Smooth muscle cell (in vitro differentiated cells): ENCODE measurements around the gene GNG3. TPM values are rescaled to one million over a fixed set of nuclear protein-coding genes. Genes with fewer than 3 reads are reported as not detected.

ENCODE experiments used
- DNase-seq: peaks from one replicate; lab custom pipeline; 2025; ENCODE audit not compliant: unreplicated experiment; lab: John Stamatoyannopoulos, UW
- H2AFZ ChIP-seq: fragments of 200-600 bp; sonication (generic); 2 replicates; pipeline ENCODE4 v1.6.0; 2016; ENCODE audit warnings: antibody characterized with exemption, low read depth, mild to moderate bottlenecking
- H3F3A ChIP-seq: fragments of 200-600 bp; sonication (generic); 2 replicates; pipeline ENCODE4 v1.6.0; 2017; ENCODE audit warnings: antibody characterized with exemption, low read depth
- H3K27ac ChIP-seq: fragments of 200-600 bp; sonication (generic); 2 replicates; pipeline ENCODE4 v1.5.1; 2016; ENCODE audit warnings: low read depth, mild to moderate bottlenecking
- H3K27me3 ChIP-seq: fragments of 200-600 bp; sonication (generic); 2 replicates; pipeline ENCODE4 v1.6.1; 2016; ENCODE audit warnings: low read depth, mild to moderate bottlenecking
- H3K36me3 ChIP-seq: fragments of 200-600 bp; sonication (generic); 2 replicates; pipeline ENCODE4 v1.5.1; 2016; ENCODE audit warnings: low read depth
- H3K4me1 ChIP-seq: fragments of 200-600 bp; sonication (generic); 2 replicates; pipeline ENCODE4 v1.5.1; 2016; ENCODE audit warnings: low read depth
- H3K4me2 ChIP-seq: fragments of 200-600 bp; sonication (generic); 2 replicates; pipeline ENCODE4 v1.6.0; 2016; ENCODE audit warnings: mild to moderate bottlenecking
- H3K4me3 ChIP-seq: fragments of 200-600 bp; sonication (generic); 2 replicates; pipeline ENCODE4 v1.5.1; 2016; ENCODE audit warnings: mild to moderate bottlenecking
- H3K79me2 ChIP-seq: fragments of 200-600 bp; sonication (generic); 2 replicates; pipeline ENCODE4 v1.6.0; 2016; ENCODE audit warnings: low read depth, mild to moderate bottlenecking
- H3K9ac ChIP-seq: fragments of 200-600 bp; sonication (generic); 2 replicates; pipeline ENCODE4 v1.6.0; 2016; ENCODE audit warnings: low read depth
- H3K9me3 ChIP-seq: fragments of 200-600 bp; sonication (generic); replicated peaks from 2 replicates; pipeline ENCODE4 v1.5.1; 2016; ENCODE audit warnings: low read depth
- H4K20me1 ChIP-seq: fragments of 200-600 bp; sonication (generic); 2 replicates; pipeline ENCODE4 v1.6.0; 2016; ENCODE audit warnings: low read depth
- CTCF ChIP-seq: fragments of 200-600 bp; sonication (generic); IDR thresholded peaks from 2 replicates; pipeline ENCODE4 v1.5.1; 2017; ENCODE audit warnings: borderline replicate concordance, mild to moderate bottlenecking, antibody characterized with exemption; ENCODE audit not compliant: insufficient read depth, poor library complexity, severe bottlenecking
- WGBS: methylation state at CpG from one replicate; pipeline ENCODE4 v1.1.7; 2016; ENCODE audit warnings: low lambda C conversion rate; 5-methylcytosine and 5-hydroxymethylcytosine counted together
- polyA plus RNA-seq: library from polyadenylated mRNA; unstranded; fragments of >200 nt; fragmentation: Nextera tagmentation; extraction: Ambion mirVana; gene quantifications from 2 replicates; pipeline ENCODE4 v1.2.1, GENCODE V29; 2016
- total RNA-seq: library from RNA; depleted of rRNA; stranded (reverse); fragments of >200 nt; gene quantifications from 2 replicates; pipeline ENCODE4 v1.2.3, GENCODE V29; 2014

GNG3 gene
- total and polyA plus RNA-seq, 2 experiments from 2014 or later = 0.18 TPM; not detected in 1

GRCh38 chr11:62725646-62726045, 18.2 kb downstream of the GNG3 start:
- no peaks in the 10 kb centered on the region for H3K9me3 ChIP-seq
- peak overlapping the region; percentile 87 for H3K4me3 ChIP-seq
- peaks cover 28% of the 10 kb centered on the region for H3F3A ChIP-seq
- peaks cover 81% of the 10 kb centered on the region for H3K79me2 ChIP-seq
- no peak for DNase-seq
- H3K27me3 ChIP-seq = no peaks in the 10 kb centered on the region
- peak overlapping the region; percentile 77 for H3K9ac ChIP-seq
- H2AFZ ChIP-seq = no peak overlapping the region
- H3K4me1 ChIP-seq = peaks cover 27% of the 10 kb centered on the region
- WGBS = 3% methylated on average over 7 of the region's 7 CpGs
- H3K4me2 ChIP-seq = peak overlapping the region; percentile 99
- peaks cover 21% of the 10 kb centered on the region for H3K36me3 ChIP-seq
- TF ChIP-seq CTCF = no peak
- H3K27ac ChIP-seq = peak overlapping the region; percentile 89
- peaks cover 53% of the 10 kb centered on the region for H4K20me1 ChIP-seq

- H3K9me3 ChIP-seq = no peaks in the 10 kb centered on the region
- peaks cover 23% of the 10 kb centered on the region for H3F3A ChIP-seq
- peak overlapping the region; percentile 99 for H3K4me2 ChIP-seq
- peak overlapping the region; percentile 77 for H3K9ac ChIP-seq
- no peaks in the 10 kb centered on the region for H3K27me3 ChIP-seq
- no peak for DNase-seq
- H2AFZ ChIP-seq = no peak overlapping the region
- peak overlapping the region; percentile 89 for H3K27ac ChIP-seq
- peaks cover 27% of the 10 kb centered on the region for H3K4me1 ChIP-seq
- H3K36me3 ChIP-seq = peaks cover 15% of the 10 kb centered on the region
- H3K79me2 ChIP-seq = peaks cover 82% of the 10 kb centered on the region
- H3K4me3 ChIP-seq = peak overlapping the region; percentile 87
- WGBS = under 1% methylated on average over 49 of the region's 51 CpGs
- peaks cover 51% of the 10 kb centered on the region for H4K20me1 ChIP-seq
- no peak for TF ChIP-seq CTCF
These were observed 18.9 kb downstream of the GNG3 start for GRCh38 chr11:62726156-62726914.

DNA sequence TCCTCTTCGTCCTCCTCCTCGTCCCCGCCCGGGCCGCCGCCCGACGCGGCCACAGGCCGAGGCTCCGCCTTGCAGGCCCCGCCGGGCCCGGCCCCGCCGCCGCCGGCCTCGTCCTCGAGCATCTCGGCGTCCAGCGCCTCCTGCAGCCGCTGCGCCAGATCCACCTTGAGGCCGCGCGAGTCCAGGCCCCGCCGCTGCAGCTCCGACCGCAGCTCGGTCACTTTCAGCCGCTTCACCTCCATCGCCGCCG, 19.4 kb downstream of the GNG3 start:
- no peak for TF ChIP-seq CTCF
- WGBS = 2% methylated on average over 28 of the region's 37 CpGs
- Histone ChIP-seq H3K27ac (peak overlapping the region; percentile 89), H3K9me3 (no peaks in the 10 kb centered on the region), H3K4me3 (peak overlapping the region; percentile 87), H3K27me3 (no peaks in the 10 kb centered on the region), H3K9ac (peak overlapping the region; percentile 77), H4K20me1 (peaks cover 47% of the 10 kb centered on the region), H2AFZ (peak overlapping the region; percentile 36), H3K36me3 (peaks cover 11% of the 10 kb centered on the region), H3K4me2 (peak overlapping the region; percentile 99), H3K4me1 (peaks cover 27% of the 10 kb centered on the region), H3K79me2 (peaks cover 82% of the 10 kb centered on the region), H3F3A (peaks cover 21% of the 10 kb centered on the region)
- no peak for DNase-seq
